CD4-positive, alpha-beta T cell treated with Interleukin-4 for 1 hour (primary cell): ENCODE measurements around the gene CYTIP.

Experiments
- DNase-seq, 2 donors: peaks; one replicate each; pipeline ENCODE4 v3.0.0-alpha.2; 2020 to 2022

CYTIP gene

GRCh38 chr2:157367704-157368103, 76.2 kb downstream of the CYTIP start:
- no peak for DNase-seq
